Measurements from ENCODE around the gene YBEY.

Gene YBEY

GRCh38 chr21:46346296-46347202 is 60.4 kb downstream of the YBEY start:
- ATAC-seq: no peak
- TF ChIP-seq GLIS3 (CRISPR knock-in tag; IDR thresholded peaks at IDR 0.05) (no peak), ZFP3 (CRISPR knock-in tag; IDR thresholded peaks at IDR 0.05) (no peak), PATZ1 (CRISPR knock-in tag; IDR thresholded peaks at IDR 0.05; ENCODE audit: borderline replicate concordance) (no peak)

DNA sequence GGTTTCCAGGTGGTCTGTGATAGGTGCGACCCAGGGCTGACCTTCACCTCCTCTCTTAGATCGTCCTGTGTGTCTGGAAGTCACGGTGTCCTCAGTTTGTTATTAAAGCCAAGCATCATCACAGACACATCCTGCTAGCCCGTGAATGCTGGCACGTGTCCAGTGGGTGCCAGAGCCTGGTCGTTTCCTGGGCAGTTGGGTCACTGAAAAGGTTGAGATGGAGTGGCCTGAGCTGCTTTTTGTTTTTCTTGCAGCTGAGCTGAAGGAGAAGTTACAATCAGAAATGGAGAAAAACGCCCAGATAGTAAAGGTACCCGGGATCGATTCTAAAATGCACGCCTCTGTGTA is 61.0 kb downstream of the YBEY start:
- ATAC-seq: no peak
- TF ChIP-seq ZC3H10 (CRISPR knock-in tag; IDR thresholded peaks at IDR 0.05) (no peak), PPARA (CRISPR knock-in tag; IDR thresholded peaks at IDR 0.05; ENCODE audit: borderline replicate concordance) (no peak), CSDC2 (CRISPR knock-in tag; IDR thresholded peaks at IDR 0.05) (no peak), ZNF8 (CRISPR knock-in tag; IDR thresholded peaks at IDR 0.05) (no peak), TCF4 (CRISPR knock-in tag; IDR thresholded peaks at IDR 0.05; ENCODE audit: borderline replicate concordance) (no peak), TOX (CRISPR knock-in tag; IDR thresholded peaks at IDR 0.05; ENCODE audit: borderline replicate concordance) (no peak), PATZ1 (CRISPR knock-in tag; IDR thresholded peaks at IDR 0.05; ENCODE audit: borderline replicate concordance) (no peak), ZFP30 (CRISPR knock-in tag; IDR thresholded peaks at IDR 0.05) (no peak), BACH2 (CRISPR knock-in tag; IDR thresholded peaks at IDR 0.05; ENCODE audit: borderline replicate concordance) (no peak)
- TF ChIP-seq, protein P1, sequence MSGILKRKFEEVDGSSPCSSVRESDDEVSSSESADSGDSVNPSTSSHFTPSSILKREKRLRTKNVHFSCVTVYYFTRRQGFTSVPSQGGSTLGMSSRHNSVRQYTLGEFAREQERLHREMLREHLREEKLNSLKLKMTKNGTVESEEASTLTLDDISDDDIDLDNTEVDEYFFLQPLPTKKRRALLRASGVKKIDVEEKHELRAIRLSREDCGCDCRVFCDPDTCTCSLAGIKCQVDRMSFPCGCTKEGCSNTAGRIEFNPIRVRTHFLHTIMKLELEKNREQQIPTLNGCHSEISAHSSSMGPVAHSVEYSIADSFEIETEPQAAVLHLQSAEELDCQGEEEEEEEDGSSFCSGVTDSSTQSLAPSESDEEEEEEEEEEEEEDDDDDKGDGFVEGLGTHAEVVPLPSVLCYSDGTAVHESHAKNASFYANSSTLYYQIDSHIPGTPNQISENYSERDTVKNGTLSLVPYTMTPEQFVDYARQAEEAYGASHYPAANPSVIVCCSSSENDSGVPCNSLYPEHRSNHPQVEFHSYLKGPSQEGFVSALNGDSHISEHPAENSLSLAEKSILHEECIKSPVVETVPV (CRISPR knock-in tag; IDR thresholded peaks at IDR 0.05): no peak

All from SK-N-SH treated with all-trans-retinoic acid at 6 μM for 48 hours (cell line).